HepG2 (cell line): ENCODE data around the gene DNAJC4. TPM values are rescaled to one million over a fixed set of nuclear protein-coding genes. Genes with fewer than 3 reads are reported as not detected.

ENCODE experiments used
- ASH2L ChIP-seq: fragments of 300-600, 200-600 bp; sonication (generic); IDR thresholded peaks from 2 replicates; pipeline ENCODE4 v1.7.0; 2017; ENCODE audit warnings: low read depth, mild to moderate bottlenecking, moderate library complexity, mixed read lengths, low read length; ENCODE audit not compliant: insufficient read length
- PAXIP1 ChIP-seq: sonication (generic); formaldehyde crosslinking; conservative IDR thresholded peaks from 2 replicates; pipeline ENCODE4 v1.4.0; 2020; ENCODE audit warnings: mild to moderate bottlenecking, missing genetic modification reagents, moderate library complexity
- REL ChIP-seq: sonication (generic); formaldehyde crosslinking; conservative IDR thresholded peaks from 2 replicates; pipeline ENCODE4 v1.8.0; 2022; ENCODE audit warnings: mild to moderate bottlenecking, missing genetic modification reagents, moderate library complexity
- SMYD3 ChIP-seq: sonication (generic); formaldehyde crosslinking; IDR thresholded peaks from 2 replicates; pipeline ENCODE4 v1.8.1; 2023; ENCODE audit warnings: mild to moderate bottlenecking, missing genetic modification reagents
- THAP9 ChIP-seq: sonication (generic); formaldehyde crosslinking; IDR thresholded peaks from 2 replicates; pipeline ENCODE4; 2020; ENCODE audit warnings: missing genetic modification reagents, mild to moderate bottlenecking, borderline replicate concordance
- U2AF1 ChIP-seq: fragments of 200-400 bp; formaldehyde crosslinking; optimal IDR thresholded peaks from 2 replicates; pipeline ENCODE3; 2017; ENCODE audit warnings: mild to moderate bottlenecking, low read depth, low read length
- ZBTB7B ChIP-seq: sonication (generic); formaldehyde crosslinking; IDR thresholded peaks from 2 replicates; pipeline ENCODE4 v1.4.0; 2020; ENCODE audit warnings: missing genetic modification reagents
- ZFP36L1 ChIP-seq: sonication (generic); formaldehyde crosslinking; IDR thresholded peaks from 2 replicates; pipeline ENCODE4 v1.8.0; 2022; ENCODE audit warnings: mild to moderate bottlenecking, missing genetic modification reagents, moderate library complexity
- ZNF280B ChIP-seq: sonication (generic); formaldehyde crosslinking; IDR thresholded peaks from 2 replicates; pipeline ENCODE4 v1.5.0; 2020; ENCODE audit warnings: missing genetic modification reagents, mild to moderate bottlenecking, borderline replicate concordance
- ZNF737 ChIP-seq: sonication (generic); formaldehyde crosslinking; IDR thresholded peaks from 2 replicates; pipeline ENCODE4 v1.5.0; 2020; ENCODE audit warnings: missing genetic modification reagents, mild to moderate bottlenecking, borderline replicate concordance
- ZNF773 ChIP-seq: sonication (generic); formaldehyde crosslinking; IDR thresholded peaks from 2 replicates; pipeline ENCODE4 v1.4.0; 2020; ENCODE audit warnings: missing genetic modification reagents, borderline replicate concordance
- polyA plus RNA-seq, 8 experiments: library from polyadenylated mRNA; depleted of rRNA in 3 of 8; stranded (reverse) in 7 of 8; unstranded in 1 of 8; fragments of >200 nt; fragmentation: Illumina TruSeq in 4 of 8; extraction: Trizol in 4 of 8; gene quantifications; 2 replicates each; pipeline versions ENCODE4 v1.2.1 to v1.2.3, GENCODE V29; 2011 to 2016; ENCODE audit warnings: low read depth in 4 of 8, missing spikeins in 1 of 8, mixed read lengths in 1 of 8; ENCODE audit not compliant: insufficient read depth in 1 of 8
- total RNA-seq, 5 experiments: library from RNA; depleted of rRNA; stranded (reverse); fragments of >200 nt; fragmentation: Illumina TruSeq; extraction: Trizol; gene quantifications; 2 replicates each; pipeline ENCODE4 v1.2.3, GENCODE V29; 2016; ENCODE audit warnings: low read depth in 1 of 5
- TF ChIP-seq, protein P1 (sequence below): sonication (generic); formaldehyde crosslinking; IDR thresholded peaks from 2 replicates; pipeline ENCODE4 v1.8.0; 2022; ENCODE audit warnings: low read depth, missing genetic modification reagents
- TF ChIP-seq, protein P2 (sequence below): sonication (generic); formaldehyde crosslinking; IDR thresholded peaks from 2 replicates; pipeline ENCODE4 v1.5.0; 2020; ENCODE audit warnings: mild to moderate bottlenecking, missing genetic modification reagents

DNAJC4 gene
- total and polyA plus RNA-seq, 2 of the 13 experiments (the other 11 are each of a cell fraction or from before 2014, with no cell fraction given), result 10.3 to 60.8 TPM

DNA sequence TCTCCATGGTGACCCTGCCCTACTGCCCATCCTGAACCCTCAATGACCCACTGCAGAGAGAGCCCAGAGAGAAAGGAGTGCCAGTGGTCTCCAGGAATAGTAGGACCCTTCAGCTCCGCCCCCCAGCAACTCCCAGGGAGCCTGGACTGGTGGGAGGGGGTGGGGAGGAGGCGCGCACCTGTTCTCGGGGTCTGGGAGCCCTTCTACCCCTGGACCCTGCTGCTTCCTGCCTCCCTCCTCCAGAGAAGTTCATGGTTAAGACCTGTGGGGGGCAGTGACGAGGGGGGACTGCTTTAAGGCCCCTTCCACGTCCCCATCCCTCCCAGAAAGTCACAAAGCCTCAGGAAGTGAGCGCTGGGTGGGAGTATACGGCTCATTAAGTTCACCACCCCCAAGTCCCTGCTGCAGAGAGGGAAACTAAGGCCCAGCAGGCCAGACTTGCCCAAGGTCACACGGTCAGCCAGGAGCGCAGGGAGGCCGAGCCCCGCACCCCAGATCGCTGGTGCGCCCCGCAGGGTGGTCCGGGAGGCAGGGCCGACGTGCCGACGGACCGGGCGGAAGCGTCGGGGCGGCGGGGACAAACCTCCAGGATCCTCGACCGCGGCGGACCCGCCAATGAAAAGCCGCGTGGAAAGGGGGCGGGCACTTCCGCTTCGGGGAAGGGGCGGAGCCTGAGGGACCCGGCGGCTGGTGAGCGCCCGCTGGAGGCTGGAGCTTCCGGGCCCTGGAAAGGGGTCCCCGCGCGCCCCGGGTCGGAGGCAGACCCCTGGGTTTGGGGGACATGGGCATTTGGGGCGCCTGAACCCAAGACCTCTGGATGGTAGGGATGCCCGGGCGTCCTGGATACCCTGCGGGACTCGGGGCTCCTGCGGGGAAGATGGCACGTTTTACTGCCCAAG lies 4.5 kb upstream of the DNAJC4 start, which contains the start of the genes NUDT22 and TRPT1 (continued):
- peak; percentile 66; the same call in 1 of the 2 replicates for TF ChIP-seq THAP9 (CRISPR knock-in tag)
- peak; percentile 38 for TF ChIP-seq U2AF1
- TF ChIP-seq PAXIP1 (CRISPR knock-in tag), result peak; percentile 52
- TF ChIP-seq REL (CRISPR knock-in tag), result no peak
- no peak for TF ChIP-seq ZNF280B (CRISPR knock-in tag)
- TF ChIP-seq ZFP36L1 (CRISPR knock-in tag), result peak; percentile 48; the same call in 1 of the 2 replicates
- no peak for TF ChIP-seq SMYD3
- TF ChIP-seq, protein P1, sequence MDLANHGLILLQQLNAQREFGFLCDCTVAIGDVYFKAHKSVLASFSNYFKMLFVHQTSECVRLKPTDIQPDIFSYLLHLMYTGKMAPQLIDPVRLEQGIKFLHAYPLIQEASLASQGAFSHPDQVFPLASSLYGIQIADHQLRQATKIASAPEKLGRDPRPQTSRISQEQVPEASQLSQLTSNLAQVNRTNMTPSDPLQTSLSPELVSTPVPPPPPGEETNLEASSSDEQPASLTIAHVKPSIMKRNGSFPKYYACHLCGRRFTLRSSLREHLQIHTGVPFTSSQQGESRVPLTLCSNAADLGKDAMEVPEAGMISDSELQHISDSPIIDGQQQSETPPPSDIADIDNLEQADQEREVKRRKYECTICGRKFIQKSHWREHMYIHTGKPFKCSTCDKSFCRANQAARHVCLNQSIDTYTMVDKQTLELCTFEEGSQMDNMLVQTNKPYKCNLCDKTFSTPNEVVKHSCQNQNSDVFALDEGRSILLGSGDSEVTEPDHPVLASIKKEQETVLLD (CRISPR knock-in tag), result peak; percentile 53; the same call in 1 of the 2 replicates
- peak; percentile 18; the same call in 1 of the 2 replicates for TF ChIP-seq ZNF773 (CRISPR knock-in tag)
- peak; percentile 59 for TF ChIP-seq ASH2L
- no peak for TF ChIP-seq ZNF737
- TF ChIP-seq, protein P2, sequence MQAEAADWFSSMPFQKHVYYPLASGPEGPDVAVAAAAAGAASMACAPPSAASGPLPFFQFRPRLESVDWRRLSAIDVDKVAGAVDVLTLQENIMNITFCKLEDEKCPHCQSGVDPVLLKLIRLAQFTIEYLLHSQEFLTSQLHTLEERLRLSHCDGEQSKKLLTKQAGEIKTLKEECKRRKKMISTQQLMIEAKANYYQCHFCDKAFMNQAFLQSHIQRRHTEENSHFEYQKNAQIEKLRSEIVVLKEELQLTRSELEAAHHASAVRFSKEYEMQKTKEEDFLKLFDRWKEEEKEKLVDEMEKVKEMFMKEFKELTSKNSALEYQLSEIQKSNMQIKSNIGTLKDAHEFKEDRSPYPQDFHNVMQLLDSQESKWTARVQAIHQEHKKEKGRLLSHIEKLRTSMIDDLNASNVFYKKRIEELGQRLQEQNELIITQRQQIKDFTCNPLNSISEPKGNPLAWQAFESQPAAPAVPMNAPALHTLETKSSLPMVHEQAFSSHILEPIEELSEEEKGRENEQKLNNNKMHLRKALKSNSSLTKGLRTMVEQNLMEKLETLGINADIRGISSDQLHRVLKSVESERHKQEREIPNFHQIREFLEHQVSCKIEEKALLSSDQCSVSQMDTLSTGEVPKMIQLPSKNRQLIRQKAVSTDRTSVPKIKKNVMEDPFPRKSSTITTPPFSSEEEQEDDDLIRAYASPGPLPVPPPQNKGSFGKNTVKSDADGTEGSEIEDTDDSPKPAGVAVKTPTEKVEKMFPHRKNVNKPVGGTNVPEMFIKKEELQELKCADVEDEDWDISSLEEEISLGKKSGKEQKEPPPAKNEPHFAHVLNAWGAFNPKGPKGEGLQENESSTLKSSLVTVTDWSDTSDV (CRISPR knock-in tag), result no peak
- peak; percentile 72 for TF ChIP-seq ZBTB7B (CRISPR knock-in tag)
